GM10847 (cell line): ENCODE results near the gene LPIN2.

Source experiments
- POLR2A ChIP-seq: IDR thresholded peaks from 2 replicates; pipeline ENCODE4 v1.6.1; 2011; ENCODE audit not compliant: insufficient read length; ENCODE audit errors: extremely low read depth

Gene LPIN2

GRCh38 chr18:2992995-2993877 lies 19.7 kb downstream of the LPIN2 start:
- no peak for TF ChIP-seq POLR2A

DNA sequence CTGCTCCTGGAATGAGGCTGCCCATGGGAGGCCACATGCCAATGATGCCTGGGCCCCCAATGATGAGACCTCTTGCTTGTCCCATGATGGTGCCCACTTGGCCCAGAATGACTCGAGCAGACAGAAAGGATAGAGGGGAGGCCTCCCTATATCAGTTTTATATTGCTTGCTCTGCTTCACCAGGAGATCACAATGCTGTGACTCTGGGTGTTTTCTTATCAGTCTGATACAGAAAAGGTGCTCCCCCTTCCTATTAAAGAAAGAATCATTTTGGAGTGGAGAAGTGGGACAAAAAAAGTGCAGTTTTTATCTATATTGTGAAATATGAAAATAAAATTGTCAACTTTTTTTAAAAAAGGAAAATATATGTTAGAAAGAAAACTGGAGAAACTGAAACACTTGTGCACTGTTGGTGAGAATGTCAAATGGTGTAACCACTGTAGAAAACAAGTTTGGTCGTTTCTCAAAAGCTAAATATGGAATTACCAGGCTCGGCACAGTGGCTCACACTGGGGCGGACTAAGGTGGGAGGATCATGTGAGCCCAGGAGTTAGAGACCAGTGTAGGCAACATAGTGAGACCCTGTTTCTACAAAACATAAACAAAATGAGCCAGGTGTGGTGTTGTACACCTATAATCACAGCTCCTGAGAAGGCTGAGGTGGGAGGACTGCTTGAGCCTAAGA lies 21.8 kb downstream of the LPIN2 start:
- no peak for TF ChIP-seq POLR2A

DNA sequence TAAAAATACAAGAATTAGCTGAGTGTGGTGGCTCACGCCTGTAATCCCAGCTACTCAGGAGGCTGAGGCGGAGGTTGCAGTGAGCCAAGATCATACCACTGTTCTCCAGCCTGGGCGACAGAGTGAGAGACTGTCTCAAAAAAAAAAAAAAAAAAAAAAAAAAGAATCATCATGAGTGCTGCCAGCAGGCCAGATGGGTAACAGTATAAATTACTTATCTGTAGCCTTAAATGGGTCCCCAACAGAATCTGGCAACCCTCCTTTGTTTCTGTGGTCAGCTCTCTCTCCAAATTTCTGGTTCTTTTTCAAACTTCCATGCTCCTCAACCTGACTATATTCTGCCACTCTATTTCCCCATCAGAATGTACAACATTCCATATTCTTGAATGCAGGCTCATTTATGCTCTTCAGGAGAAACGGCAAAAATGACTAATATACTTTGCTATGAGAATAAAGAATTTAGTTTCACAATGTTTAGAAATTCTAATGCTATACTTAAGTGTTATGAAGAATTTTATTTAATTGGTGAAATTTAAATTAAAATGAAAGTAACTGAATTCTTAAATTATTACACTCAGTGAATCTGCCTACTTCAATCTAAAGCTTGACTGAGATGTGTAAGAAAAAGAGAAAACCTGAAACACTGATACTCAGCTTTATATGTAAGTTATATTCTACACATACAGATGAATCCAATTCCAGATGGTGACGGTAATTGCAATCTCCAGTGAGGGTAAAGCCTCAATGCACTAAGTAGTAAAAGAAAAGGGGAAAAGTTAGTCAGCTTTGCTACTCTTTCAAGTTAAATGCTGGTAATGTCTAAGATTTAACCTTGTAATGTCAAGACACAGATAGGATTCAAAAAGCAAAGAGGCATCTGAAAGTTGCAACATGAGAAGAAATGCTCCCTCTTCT lies 24.8 kb downstream of the LPIN2 start:
- TF ChIP-seq POLR2A = no peak

DNA sequence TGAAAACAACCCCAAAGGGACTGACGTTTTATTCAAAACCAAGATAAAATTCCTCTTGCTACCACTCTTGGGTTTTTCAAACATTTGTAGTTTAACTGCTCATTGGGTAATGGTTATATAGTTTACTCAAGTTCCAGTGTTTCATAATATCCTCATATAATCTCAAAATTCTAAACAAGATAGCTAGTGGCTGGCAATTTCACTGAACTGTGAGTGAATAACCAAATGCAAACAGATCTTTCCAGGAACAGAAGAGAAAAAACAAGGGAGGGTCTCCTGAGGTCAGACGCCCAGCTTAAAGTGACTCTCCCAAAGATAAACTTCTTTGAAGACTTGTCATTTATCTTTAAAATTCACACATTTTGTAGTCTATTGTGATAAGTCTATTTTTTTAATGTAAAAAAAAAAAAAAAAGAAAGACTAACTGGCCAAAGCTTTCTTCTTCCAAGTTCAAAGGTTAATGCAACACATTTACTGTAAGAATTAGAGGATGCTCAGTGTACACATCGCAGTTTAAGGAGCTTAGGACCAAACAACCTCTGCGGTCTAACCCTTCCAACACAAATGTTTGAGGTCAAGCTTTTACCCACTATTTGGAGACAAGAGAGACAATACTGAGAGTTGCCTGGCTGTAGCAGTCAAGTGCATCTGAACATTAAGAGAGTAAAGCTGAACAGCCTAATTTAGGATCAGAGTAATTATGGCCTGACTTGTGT lies 26.6 kb downstream of the LPIN2 start:
- TF ChIP-seq POLR2A = no peak

DNA sequence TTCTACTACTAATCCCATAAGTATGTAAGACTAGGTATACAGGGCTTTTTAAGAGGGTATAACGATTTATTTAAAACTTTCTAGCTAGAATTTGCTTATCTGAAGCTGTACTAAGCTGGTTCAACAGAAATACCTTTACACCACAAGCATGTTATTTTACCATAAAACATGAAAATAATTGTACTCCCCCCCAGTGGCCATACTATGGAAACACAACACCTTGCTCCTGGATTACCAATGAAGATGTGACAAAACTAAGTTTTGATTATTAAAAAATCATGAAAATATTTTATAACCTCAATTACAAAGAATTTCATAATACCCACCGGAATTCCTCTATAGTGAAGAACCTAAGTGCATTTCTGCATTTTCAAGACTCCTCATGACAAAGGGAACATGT lies 27.3 kb downstream of the LPIN2 start:
- TF ChIP-seq POLR2A = no peak

DNA sequence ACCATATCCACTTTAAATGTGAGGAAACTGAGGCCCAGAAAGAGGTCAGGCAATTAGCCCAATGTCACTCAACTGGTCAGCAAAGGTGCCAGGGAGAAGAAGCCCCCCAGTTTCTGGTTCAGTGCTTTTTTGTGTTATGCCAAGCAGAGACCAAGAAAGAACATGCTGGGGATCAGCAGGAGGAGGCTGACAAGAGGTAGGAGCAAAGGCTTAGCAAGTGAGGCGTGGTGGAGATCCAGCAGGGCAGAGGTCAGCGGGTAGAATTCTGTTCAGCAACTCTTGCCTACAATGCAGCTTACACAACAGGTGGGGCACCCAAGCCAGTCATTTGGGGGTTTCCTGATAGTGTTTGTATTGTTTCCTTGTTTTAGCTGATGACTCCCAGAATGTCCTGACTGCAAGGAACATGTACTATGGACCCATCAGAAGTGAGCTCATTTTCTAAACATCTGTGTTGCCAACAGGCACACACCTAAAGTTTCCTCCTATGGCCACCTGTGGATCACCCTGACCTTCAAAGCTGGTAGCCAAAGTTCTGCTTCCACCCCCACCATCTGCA lies 28.2 kb downstream of the LPIN2 start:
- no peak for TF ChIP-seq POLR2A

DNA sequence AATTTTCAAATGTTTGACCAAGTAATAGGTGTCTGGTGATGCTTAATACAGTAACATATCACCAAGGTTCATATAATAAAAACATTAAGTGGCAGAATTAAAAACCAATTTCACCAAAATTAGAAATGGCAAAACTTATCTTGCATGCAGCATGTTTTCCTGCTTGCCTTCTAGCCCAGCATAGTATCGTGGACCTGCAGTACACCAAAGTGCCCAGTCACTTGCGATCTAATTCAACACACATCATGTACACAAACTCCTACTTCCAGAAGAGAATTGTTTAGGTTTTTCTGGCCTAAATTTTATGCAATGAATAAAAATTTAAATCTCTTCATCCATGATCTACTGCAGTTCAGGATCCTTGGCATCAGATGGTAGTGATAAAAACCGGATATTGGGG lies 28.9 kb downstream of the LPIN2 start:
- TF ChIP-seq POLR2A = no peak

GRCh38 chr18:2983296-2983695 lies 29.6 kb downstream of the LPIN2 start:
- no peak for TF ChIP-seq POLR2A

DNA sequence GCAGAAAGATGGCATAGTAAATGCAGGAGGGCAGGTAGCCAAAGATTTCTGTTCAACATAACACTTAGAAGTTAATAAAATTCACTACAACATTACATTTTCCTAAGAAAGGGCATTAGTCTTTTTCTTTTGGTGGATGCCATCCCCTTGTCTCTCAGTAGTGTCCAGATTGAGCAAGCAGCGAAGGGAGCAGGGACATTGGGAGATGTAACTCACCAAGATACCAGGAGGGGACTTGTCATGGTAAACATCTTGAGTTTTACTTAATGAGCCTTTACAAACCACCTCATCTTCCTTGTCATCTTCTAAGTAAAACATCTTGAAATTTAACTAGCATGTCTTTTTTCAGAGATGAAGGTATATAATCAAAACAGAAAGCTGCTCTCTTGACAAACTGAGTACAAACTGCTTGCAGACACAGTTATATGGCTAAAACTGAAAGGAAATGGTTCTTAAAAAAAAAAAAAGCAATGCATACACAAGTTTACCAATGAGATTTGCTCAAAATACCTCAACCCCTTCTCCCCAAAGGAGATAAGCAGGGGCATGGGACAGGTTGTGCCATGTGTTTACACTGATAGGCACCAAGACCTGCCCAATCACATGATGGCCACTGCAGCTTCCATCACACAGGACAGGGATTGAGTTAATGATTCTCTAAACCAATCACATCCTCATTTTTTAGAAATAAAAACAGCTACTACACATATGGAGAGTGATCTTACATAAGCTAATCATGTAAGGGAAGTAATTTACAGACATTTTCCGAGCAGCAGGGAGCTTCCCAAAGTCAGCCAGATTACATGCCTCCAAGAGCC lies 30.3 kb downstream of the LPIN2 start:
- TF ChIP-seq POLR2A = no peak

- TF ChIP-seq POLR2A = no peak
Observed at GRCh38 chr18:2982022-2982421, 30.9 kb downstream of the LPIN2 start.

GRCh38 chr18:2981212-2981728 lies 31.7 kb downstream of the LPIN2 start:
- TF ChIP-seq POLR2A = no peak

DNA sequence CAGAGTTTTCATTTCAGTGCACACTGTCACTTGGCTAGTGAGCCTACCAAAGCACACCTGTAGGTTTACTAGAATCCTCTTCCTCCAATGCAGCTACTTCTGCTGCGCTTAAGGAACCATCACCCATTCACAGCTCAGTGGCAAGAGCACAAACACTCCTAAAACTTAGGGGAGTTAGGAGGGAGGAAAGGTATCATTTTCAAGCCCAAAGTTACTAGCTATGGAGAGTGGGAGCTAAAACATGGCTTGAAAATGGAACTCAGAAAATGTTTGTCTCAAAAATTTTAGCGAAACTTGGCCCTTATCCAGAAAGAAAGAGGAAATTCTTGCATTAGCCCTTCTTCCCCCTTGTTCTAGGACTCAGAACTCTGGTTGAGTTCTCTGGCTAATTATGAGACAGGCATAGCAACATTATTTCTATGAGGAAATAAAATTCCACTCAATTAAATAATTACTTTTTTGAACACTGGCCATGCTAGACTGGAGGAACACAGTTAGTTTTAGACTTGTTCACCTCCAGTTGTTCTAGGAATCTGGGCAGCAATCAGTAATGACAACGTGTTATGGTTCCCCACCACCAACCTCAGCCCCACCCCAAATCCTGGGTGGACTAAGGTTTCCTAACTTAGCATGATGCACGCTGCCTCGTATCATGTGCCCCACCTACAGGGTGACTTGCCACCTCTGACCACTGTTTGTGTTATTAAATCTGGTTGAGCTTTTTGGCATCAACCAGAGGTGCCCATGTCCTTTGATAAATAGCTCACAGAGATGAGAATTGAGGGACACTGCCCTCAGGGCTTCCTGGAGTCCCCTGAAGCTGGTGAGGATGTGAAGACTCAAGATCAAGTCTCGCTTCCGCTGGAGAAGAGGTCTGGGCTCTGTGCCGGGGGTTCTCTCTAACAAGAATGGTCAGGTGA lies 32.8 kb downstream of the LPIN2 start:
- no peak for TF ChIP-seq POLR2A
